Fibroblast of lung (primary cell): ENCODE data around the gene DSCAML1. TPM values are rescaled to one million over a fixed set of nuclear protein-coding genes. Genes with fewer than 3 reads are reported as not detected.

Source experiments
- DNase-seq, 2 donors: peaks; one replicate each; pipeline versions ENCODE4 v3.0.0 to v3.0.0-alpha.2; 2010; ENCODE audit warnings: low read depth in 2 of 2
- H2AFZ ChIP-seq: 2 replicates; pipeline ENCODE4 v1.5.1; 2012; ENCODE audit warnings: low read length, control low read depth, inconsistent platforms
- H3K27ac ChIP-seq: 2 replicates; pipeline ENCODE4 v1.5.1; 2011; ENCODE audit warnings: low read length, control low read depth; ENCODE audit not compliant: insufficient read depth
- H3K27me3 ChIP-seq: 2 replicates; pipeline ENCODE4 v1.5.1; 2011; ENCODE audit warnings: mild to moderate bottlenecking, low read length; ENCODE audit not compliant: control insufficient read depth, insufficient read depth
- H3K36me3 ChIP-seq: 2 replicates; pipeline ENCODE4 v1.5.1; 2011; ENCODE audit warnings: low read length; ENCODE audit not compliant: control insufficient read depth, insufficient read depth
- H3K4me1 ChIP-seq: 2 replicates; pipeline ENCODE4 v1.5.1; 2011; ENCODE audit warnings: low read length; ENCODE audit not compliant: control insufficient read depth, insufficient read depth; ENCODE audit errors: extremely low read depth
- H3K4me2 ChIP-seq: 2 replicates; pipeline ENCODE4 v1.5.1; 2011; ENCODE audit warnings: low read length, control low read depth; ENCODE audit not compliant: insufficient read depth; ENCODE audit errors: extremely low read depth
- H3K4me3 ChIP-seq, 4 experiments: fragments of 200-600 bp in 1 of 4; sonication (generic) in 1 of 4; replicated peaks in 1 of 4; 2 replicates each; pipeline ENCODE4 v1.5.1; 2011 to 2016; ENCODE audit warnings: low read length in 4 of 4, low read depth in 3 of 4, mild to moderate bottlenecking in 3 of 4, control low read depth in 2 of 4, inconsistent platforms in 1 of 4, mixed read lengths in 1 of 4; ENCODE audit not compliant: insufficient read depth in 1 of 4; ENCODE audit errors: control extremely low read depth in 1 of 4
- H3K79me2 ChIP-seq: 2 replicates; pipeline ENCODE4 v1.5.1; 2012; ENCODE audit warnings: mild to moderate bottlenecking, low read length, inconsistent platforms; ENCODE audit not compliant: control insufficient read depth, insufficient read depth
- H3K9ac ChIP-seq: 2 replicates; pipeline ENCODE4 v1.5.1; 2011; ENCODE audit warnings: mild to moderate bottlenecking, low read length, control low read depth; ENCODE audit not compliant: insufficient read depth
- H3K9me3 ChIP-seq: 2 replicates; pipeline ENCODE4 v1.5.1; 2012; ENCODE audit warnings: low read depth, low read length; ENCODE audit not compliant: control insufficient read depth, insufficient read depth
- H4K20me1 ChIP-seq: 2 replicates; pipeline ENCODE4 v1.5.1; 2011; ENCODE audit warnings: low read length; ENCODE audit not compliant: control insufficient read depth, insufficient read depth; ENCODE audit errors: extremely low read depth
- CTCF ChIP-seq, 2 donors: IDR thresholded peaks in 1 of 2; conservative IDR thresholded peaks in 1 of 2; 1 replicate in 1 of 2; 2 replicates in 1 of 2; pipeline ENCODE4 v1.5.1; 2011 to 2012; ENCODE audit warnings: low read length in 2 of 2, control low read depth in 1 of 2, inconsistent platforms in 1 of 2, low read depth in 1 of 2, mild to moderate bottlenecking in 1 of 2
- EZH2 ChIP-seq: IDR thresholded peaks from 2 replicates; pipeline ENCODE4 v1.5.1; 2012; ENCODE audit warnings: low read length, control low read depth, mild to moderate bottlenecking; ENCODE audit errors: missing control alignments
- polyA plus RNA-seq, 2 donors: library from polyadenylated mRNA; depleted of rRNA in 1 of 2; stranded (reverse) in 1 of 2; unstranded in 1 of 2; fragments of >200 nt; gene quantifications; 2 replicates each; pipeline ENCODE4 v1.2.1, GENCODE V29; 2011 to 2012; ENCODE audit warnings: missing spikeins in 1 of 2
- total RNA-seq: library from RNA; depleted of rRNA; stranded (reverse); fragments of >200 nt; gene quantifications from 2 replicates; pipeline ENCODE4 v1.2.1, GENCODE V29; 2014

DSCAML1 gene
- total and polyA plus RNA-seq, 2 donors (not counting 1 experiment from before 2014, with no cell fraction given): not detected

- Histone ChIP-seq H3K9me3 (no peaks in the 10 kb centered on the region), H3K27ac (no peak overlapping the region), H3K4me2 (no peak overlapping the region), H3K27me3 (peaks cover 3% of the 10 kb centered on the region), H2AFZ (no peak overlapping the region), H3K36me3 (no peaks in the 10 kb centered on the region), H4K20me1 (no peaks in the 10 kb centered on the region), H3K9ac (no peak overlapping the region), H3K79me2 (no peaks in the 10 kb centered on the region), H3K4me1 (no peaks in the 10 kb centered on the region), H3K4me3 (no peak overlapping the region)
- no peak for DNase-seq
- TF ChIP-seq EZH2 (no peak), CTCF (conservative IDR thresholded peaks at IDR 0.05 in 1 of 2, IDR thresholded peaks at IDR 0.05 in 1 of 2; ENCODE audit: low read depth in 1 of 2, low read length in 2 of 2) (no peak)
Measured at GRCh38 chr11:117492578-117493251, 304.3 kb downstream of the DSCAML1 start.

GRCh38 chr11:117490911-117491310 is 306.1 kb downstream of the DSCAML1 start:
- Histone ChIP-seq H2AFZ (no peak overlapping the region), H3K27me3 (peaks cover 3% of the 10 kb centered on the region), H3K4me2 (no peak overlapping the region), H3K4me1 (no peaks in the 10 kb centered on the region), H3K4me3 (no peak overlapping the region), H3K79me2 (no peaks in the 10 kb centered on the region), H4K20me1 (no peaks in the 10 kb centered on the region), H3K9ac (no peak overlapping the region), H3K9me3 (no peaks in the 10 kb centered on the region), H3K27ac (no peak overlapping the region), H3K36me3 (no peaks in the 10 kb centered on the region)
- DNase-seq: no peak
- no peak for TF ChIP-seq CTCF (conservative IDR thresholded peaks at IDR 0.05 in 1 of 2, IDR thresholded peaks at IDR 0.05 in 1 of 2; ENCODE audit: low read depth in 1 of 2, low read length in 2 of 2)
- TF ChIP-seq EZH2: no peak

- Histone ChIP-seq H3K9ac (no peak overlapping the region), H3K79me2 (no peaks in the 10 kb centered on the region), H3K27ac (no peak overlapping the region), H2AFZ (no peak overlapping the region), H3K4me1 (no peaks in the 10 kb centered on the region), H3K27me3 (peaks cover 3% of the 10 kb centered on the region), H3K4me3 (no peak overlapping the region), H3K36me3 (no peaks in the 10 kb centered on the region), H3K4me2 (no peak overlapping the region), H4K20me1 (no peaks in the 10 kb centered on the region), H3K9me3 (no peaks in the 10 kb centered on the region)
- no peak for TF ChIP-seq CTCF (conservative IDR thresholded peaks at IDR 0.05 in 1 of 2, IDR thresholded peaks at IDR 0.05 in 1 of 2; ENCODE audit: low read depth in 1 of 2, low read length in 2 of 2)
- no peak for TF ChIP-seq EZH2
- no peak for DNase-seq
Measured at GRCh38 chr11:117489999-117490679, 306.9 kb downstream of the DSCAML1 start.
